22Rv1 (cell line): Measurements from ENCODE around the gene RPS23.
A peak's percentile ranks its signal among the peaks of the same experiment; 100 is the strongest.

Source experiments
- H3K27ac ChIP-seq: fragments of 450-650 bp; 2 replicates; pipeline ENCODE4 v1.5.1; 2017
- ZFX ChIP-seq: fragments of 450-650 bp; IDR thresholded peaks from 2 replicates; pipeline ENCODE4 v1.6.1; 2017; ENCODE audit warnings: antibody characterized with exemption, borderline replicate concordance
- TF ChIP-seq, protein P1 (sequence below): fragments of 450-650 bp; IDR thresholded peaks from 2 replicates; pipeline ENCODE4 v1.5.1; 2017; ENCODE audit warnings: mild to moderate bottlenecking

The RPS23 gene

GRCh38 chr5:82301190-82301589 is 23.0 kb upstream of the RPS23 start:
- no peak overlapping the region for H3K27ac ChIP-seq
- TF ChIP-seq, protein P1, sequence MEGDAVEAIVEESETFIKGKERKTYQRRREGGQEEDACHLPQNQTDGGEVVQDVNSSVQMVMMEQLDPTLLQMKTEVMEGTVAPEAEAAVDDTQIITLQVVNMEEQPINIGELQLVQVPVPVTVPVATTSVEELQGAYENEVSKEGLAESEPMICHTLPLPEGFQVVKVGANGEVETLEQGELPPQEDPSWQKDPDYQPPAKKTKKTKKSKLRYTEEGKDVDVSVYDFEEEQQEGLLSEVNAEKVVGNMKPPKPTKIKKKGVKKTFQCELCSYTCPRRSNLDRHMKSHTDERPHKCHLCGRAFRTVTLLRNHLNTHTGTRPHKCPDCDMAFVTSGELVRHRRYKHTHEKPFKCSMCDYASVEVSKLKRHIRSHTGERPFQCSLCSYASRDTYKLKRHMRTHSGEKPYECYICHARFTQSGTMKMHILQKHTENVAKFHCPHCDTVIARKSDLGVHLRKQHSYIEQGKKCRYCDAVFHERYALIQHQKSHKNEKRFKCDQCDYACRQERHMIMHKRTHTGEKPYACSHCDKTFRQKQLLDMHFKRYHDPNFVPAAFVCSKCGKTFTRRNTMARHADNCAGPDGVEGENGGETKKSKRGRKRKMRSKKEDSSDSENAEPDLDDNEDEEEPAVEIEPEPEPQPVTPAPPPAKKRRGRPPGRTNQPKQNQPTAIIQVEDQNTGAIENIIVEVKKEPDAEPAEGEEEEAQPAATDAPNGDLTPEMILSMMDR: no peak
- no peak for TF ChIP-seq ZFX

DNA sequence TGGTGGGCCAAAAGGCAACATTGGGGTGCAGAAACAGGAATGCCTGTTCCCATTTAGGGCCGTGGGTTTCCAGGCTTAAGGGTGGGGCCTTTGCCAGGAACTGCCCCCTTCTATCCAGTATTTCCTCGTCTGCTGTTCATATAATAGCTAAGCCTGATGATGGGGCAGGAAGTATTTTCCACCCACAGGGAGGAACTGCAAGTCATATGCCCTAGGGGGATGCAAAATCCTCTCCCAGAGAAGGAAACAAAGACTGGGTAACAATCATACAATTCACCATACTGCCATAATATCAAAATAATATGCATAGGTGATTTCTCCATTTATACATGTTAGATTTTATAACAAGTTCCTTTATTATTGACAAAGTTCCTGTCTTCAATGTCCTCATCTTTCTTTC is 20.5 kb upstream of the RPS23 start:
- H3K27ac ChIP-seq: no peak overlapping the region
- no peak for TF ChIP-seq ZFX
- TF ChIP-seq, protein P1: no peak

- no peak for TF ChIP-seq ZFX
- TF ChIP-seq, protein P1: no peak
- H3K27ac ChIP-seq: no peak overlapping the region
These were observed 19.6 kb upstream of the RPS23 start for GRCh38 chr5:82297711-82298110.

DNA sequence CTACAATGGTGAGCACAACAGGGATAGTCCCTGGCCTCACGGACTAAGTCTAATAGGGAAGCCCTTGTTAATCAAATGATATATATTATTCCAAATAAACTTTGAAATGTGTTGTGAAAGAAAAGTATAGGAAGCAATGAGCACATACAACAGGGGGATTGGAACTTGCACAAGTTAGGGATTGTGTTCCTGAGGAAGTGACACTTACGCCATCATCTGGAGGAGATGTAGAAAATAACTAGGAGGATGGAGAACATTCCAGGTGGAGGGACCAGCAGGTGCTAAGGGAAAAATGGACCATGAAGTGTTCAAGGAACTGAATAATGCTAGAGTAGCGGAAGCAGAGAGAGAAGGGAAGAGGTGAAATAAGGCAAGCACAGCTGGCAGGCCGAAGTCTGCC is 18.8 kb upstream of the RPS23 start:
- TF ChIP-seq, protein P1: peak; percentile 12; the same call in 1 of the 2 replicates
- TF ChIP-seq ZFX: no peak
- H3K27ac ChIP-seq: no peak overlapping the region

GRCh38 chr5:82295959-82296531 is 17.9 kb upstream of the RPS23 start:
- no peak for TF ChIP-seq ZFX
- TF ChIP-seq, protein P1: no peak
- no peak overlapping the region for H3K27ac ChIP-seq

GRCh38 chr5:82295144-82295543 is 17.0 kb upstream of the RPS23 start:
- TF ChIP-seq, protein P1: no peak
- no peak for TF ChIP-seq ZFX
- no peak overlapping the region for H3K27ac ChIP-seq

GRCh38 chr5:82291420-82291819 is 13.3 kb upstream of the RPS23 start:
- no peak for TF ChIP-seq ZFX
- TF ChIP-seq, protein P1: no peak
- H3K27ac ChIP-seq: no peak overlapping the region
